ENCODE data around the gene C19orf85.

DNA sequence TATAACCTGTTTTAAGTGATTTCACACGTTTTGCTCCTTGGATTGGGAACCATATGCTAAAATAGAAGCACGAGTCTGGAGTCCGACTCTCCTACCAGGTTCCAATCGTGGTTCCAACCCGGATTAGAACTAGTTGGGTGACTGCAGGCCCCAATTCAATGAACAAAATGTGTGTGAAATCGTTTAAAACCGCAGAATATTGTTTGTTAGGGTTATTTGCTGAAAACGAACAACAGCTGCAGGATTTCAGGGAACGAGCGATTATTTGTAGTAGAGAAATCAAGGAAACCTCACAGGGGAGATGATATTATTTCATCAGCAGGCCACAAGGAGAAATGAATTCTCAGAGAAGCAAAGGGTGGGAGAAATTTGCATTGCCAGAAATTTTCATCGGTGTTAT, 40.4 kb upstream of the C19orf85 start:
- TF ChIP-seq, protein P1, sequence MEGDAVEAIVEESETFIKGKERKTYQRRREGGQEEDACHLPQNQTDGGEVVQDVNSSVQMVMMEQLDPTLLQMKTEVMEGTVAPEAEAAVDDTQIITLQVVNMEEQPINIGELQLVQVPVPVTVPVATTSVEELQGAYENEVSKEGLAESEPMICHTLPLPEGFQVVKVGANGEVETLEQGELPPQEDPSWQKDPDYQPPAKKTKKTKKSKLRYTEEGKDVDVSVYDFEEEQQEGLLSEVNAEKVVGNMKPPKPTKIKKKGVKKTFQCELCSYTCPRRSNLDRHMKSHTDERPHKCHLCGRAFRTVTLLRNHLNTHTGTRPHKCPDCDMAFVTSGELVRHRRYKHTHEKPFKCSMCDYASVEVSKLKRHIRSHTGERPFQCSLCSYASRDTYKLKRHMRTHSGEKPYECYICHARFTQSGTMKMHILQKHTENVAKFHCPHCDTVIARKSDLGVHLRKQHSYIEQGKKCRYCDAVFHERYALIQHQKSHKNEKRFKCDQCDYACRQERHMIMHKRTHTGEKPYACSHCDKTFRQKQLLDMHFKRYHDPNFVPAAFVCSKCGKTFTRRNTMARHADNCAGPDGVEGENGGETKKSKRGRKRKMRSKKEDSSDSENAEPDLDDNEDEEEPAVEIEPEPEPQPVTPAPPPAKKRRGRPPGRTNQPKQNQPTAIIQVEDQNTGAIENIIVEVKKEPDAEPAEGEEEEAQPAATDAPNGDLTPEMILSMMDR (IDR thresholded peaks at IDR 0.05): no peak
- TF ChIP-seq, protein P2, sequence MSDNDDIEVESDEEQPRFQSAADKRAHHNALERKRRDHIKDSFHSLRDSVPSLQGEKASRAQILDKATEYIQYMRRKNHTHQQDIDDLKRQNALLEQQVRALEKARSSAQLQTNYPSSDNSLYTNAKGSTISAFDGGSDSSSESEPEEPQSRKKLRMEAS (IDR thresholded peaks at IDR 0.05): no peak
- TF ChIP-seq EP300 (IDR thresholded peaks at IDR 0.05) (no peak), MYC (IDR thresholded peaks at IDR 0.05; ENCODE audit: borderline replicate concordance, low read length) (no peak), E2F6 (IDR thresholded peaks at IDR 0.05; ENCODE audit: borderline replicate concordance, low read depth) (no peak), POLR2A (IDR thresholded peaks at IDR 0.05; ENCODE audit: low read length) (no peak), RAD21 (conservative IDR thresholded peaks at IDR 0.05 in 1 of 2, IDR thresholded peaks at IDR 0.05 in 1 of 2) (no peak), BHLHE40 (IDR thresholded peaks at IDR 0.05; ENCODE audit: low read depth, low read length) (no peak), CEBPB (IDR thresholded peaks at IDR 0.05) (no peak), HES2 (IDR thresholded peaks at IDR 0.05) (no peak)
- TF ChIP-seq, protein P3, sequence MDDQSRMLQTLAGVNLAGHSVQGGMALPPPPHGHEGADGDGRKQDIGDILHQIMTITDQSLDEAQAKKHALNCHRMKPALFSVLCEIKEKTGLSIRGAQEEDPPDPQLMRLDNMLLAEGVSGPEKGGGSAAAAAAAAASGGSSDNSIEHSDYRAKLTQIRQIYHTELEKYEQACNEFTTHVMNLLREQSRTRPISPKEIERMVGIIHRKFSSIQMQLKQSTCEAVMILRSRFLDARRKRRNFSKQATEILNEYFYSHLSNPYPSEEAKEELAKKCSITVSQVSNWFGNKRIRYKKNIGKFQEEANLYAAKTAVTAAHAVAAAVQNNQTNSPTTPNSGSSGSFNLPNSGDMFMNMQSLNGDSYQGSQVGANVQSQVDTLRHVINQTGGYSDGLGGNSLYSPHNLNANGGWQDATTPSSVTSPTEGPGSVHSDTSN (IDR thresholded peaks at IDR 0.05): no peak
